ENCODE data around the gene SART3. TPM values are rescaled to one million over a fixed set of nuclear protein-coding genes. Genes with fewer than 3 reads are reported as not detected.
A peak's percentile ranks its signal among the peaks of the same experiment; 100 is the strongest.
"Not testable (repeated sequence)": the region's sequence is repeated elsewhere in the genome, so short reads cannot be mapped to it uniquely, and the experiment has no call there.

SART3 gene
- total RNA-seq, 1 experiment from 2014 or later, result 39.8 TPM

- DNase-seq (ENCODE audit: low read depth), result not testable (repeated sequence)
Measured at GRCh38 chr12:108485371-108485770, 75.6 kb downstream of the SART3 start.

GRCh38 chr12:108484845-108485244 lies 76.1 kb downstream of the SART3 start:
- no peak for DNase-seq (ENCODE audit: low read depth)

- peak; percentile 44 for DNase-seq (ENCODE audit: low read depth)
Measured at GRCh38 chr12:108484431-108484830, 76.5 kb downstream of the SART3 start.

- peak; percentile 11 for DNase-seq (ENCODE audit: low read depth)
Measured at GRCh38 chr12:108483213-108484059, 77.5 kb downstream of the SART3 start.

- peak; percentile 86 for DNase-seq (ENCODE audit: low read depth)
Measured at GRCh38 chr12:108482717-108483212, 78.2 kb downstream of the SART3 start.

GRCh38 chr12:108479364-108480070 lies 81.5 kb downstream of the SART3 start:
- DNase-seq (ENCODE audit: low read depth), result peak; percentile 27

- DNase-seq (ENCODE audit: low read depth), result peak; percentile 70
Measured at GRCh38 chr12:108478611-108479206, 82.3 kb downstream of the SART3 start.

GRCh38 chr12:108477881-108478259 lies 83.1 kb downstream of the SART3 start:
- no peak for DNase-seq (ENCODE audit: low read depth)

GRCh38 chr12:108477055-108477880 lies 83.7 kb downstream of the SART3 start:
- DNase-seq (ENCODE audit: low read depth), result no peak

- DNase-seq (ENCODE audit: low read depth), result no peak
Measured at GRCh38 chr12:108475396-108475795, 85.6 kb downstream of the SART3 start.

GRCh38 chr12:108473400-108474055 lies 87.4 kb downstream of the SART3 start:
- DNase-seq (ENCODE audit: low read depth), result no peak

Other genes starting within 250 kb of the SART3 start
- gene CMKLR1, start 221.9 kb downstream of the SART3 start, total RNA-seq (2014; rRNA removed; shearing (Covaris generic)), result 0.05 TPM in 1 of 2 replicates, not detected in the other
- gene FICD, start 45.9 kb downstream of the SART3 start, total RNA-seq (2014; rRNA removed; shearing (Covaris generic)), result 9.7 and 12.5 TPM in 2 replicates
- gene ISCU, start 1.4 kb upstream of the SART3 start, total RNA-seq (2014; rRNA removed; shearing (Covaris generic)), result 90.9 and 102 TPM in 2 replicates
- gene TMEM119, start 36.9 kb upstream of the SART3 start, total RNA-seq (2014; rRNA removed; shearing (Covaris generic)), result 0.05 TPM in 1 of 2 replicates, not detected in the other
- 0.42 and 0.79 TPM in 2 replicates for gene SELPLG, start 72.7 kb upstream of the SART3 start, total RNA-seq (2014; rRNA removed; shearing (Covaris generic))
- 118 and 171 TPM in 2 replicates for gene CORO1C, start 170.3 kb upstream of the SART3 start, total RNA-seq (2014; rRNA removed; shearing (Covaris generic))